K562 (cell line): ENCODE data around the gene CPLANE2. TPM values are rescaled to one million over a fixed set of nuclear protein-coding genes. Genes with fewer than 3 reads are reported as not detected.

ENCODE experiments used
- ATAC-seq: fragments of 200-7000 bp; cut with Tn5 transposase; 3 replicates; pipeline ENCODE4 v1.9.1; 2020; ENCODE audit warnings: moderate library complexity
- BruUV-seq: library from RNA; stranded (reverse); fragments of 400-500 nt; replicated peaks from 2 replicates; lab custom pipeline; 2021; lab: Mats Ljungman, UMichigan
- CTCF ChIA-PET: fragments of 300-600 bp; formaldehyde crosslinking; extraction: SDS; loops from one replicate; lab custom pipeline; 2021; ENCODE audit warnings: low intra/inter-chr PET ratio; lab: Yijun Ruan, JAX
- POLR2A ChIA-PET: fragments of 300-600, 350-650 bp; sonication (Branson Sonifier 250); formaldehyde crosslinking; extraction: SDS; loops from one replicate; lab custom pipeline; 2021; ENCODE audit warnings: antibody characterized with exemption, inconsistent platforms; lab: Yijun Ruan, JAX
- DNase-seq, 4 experiments: peaks; one replicate each; pipeline versions ENCODE4 v3.0.0 to v3.0.0-alpha.2; 2011 to 2018; ENCODE audit warnings: low spot score in 3 of 4, mixed read lengths in 3 of 4; ENCODE audit errors: extremely low read depth in 1 of 4
- FAIRE-seq: peaks from 2 replicates; lab custom pipeline; 2011; peaks lifted over from hg19 to GRCh38; lab: Jason Lieb, UNC
- H2AFZ ChIP-seq: 2 replicates; pipeline ENCODE4 v1.6.0; 2011; ENCODE audit warnings: low read depth, low read length, control low read depth, inconsistent platforms
- H3K27ac ChIP-seq: fragments of 200-600 bp; 3 replicates; pipeline ENCODE4 v1.8.0; 2011; ENCODE audit warnings: low read depth, mild to moderate bottlenecking, control low read depth, inconsistent platforms, low read length, moderate library complexity, mixed read lengths; ENCODE audit errors: extremely low read depth
- H3K27me3 ChIP-seq, 2 experiments: fragments of 300-600 bp in 1 of 2; 2 replicates in 1 of 2; 3 replicates in 1 of 2; pipeline versions ENCODE4 v1.6.0 to v1.8.0; 2011; ENCODE audit warnings: inconsistent platforms in 2 of 2, low read length in 2 of 2, mild to moderate bottlenecking in 1 of 2, mixed read lengths in 1 of 2, moderate library complexity in 1 of 2; ENCODE audit not compliant: control insufficient read depth in 2 of 2, insufficient read depth in 2 of 2
- H3K36me3 ChIP-seq: fragments of 300-600 bp; 3 replicates; pipeline ENCODE4 v1.8.0; 2011; ENCODE audit warnings: mild to moderate bottlenecking, low read length, inconsistent platforms; ENCODE audit not compliant: control insufficient read depth, insufficient read depth
- H3K4me1 ChIP-seq, 2 experiments: fragments of 200-600 bp in 1 of 2; replicated peaks in 1 of 2; 2 replicates in 1 of 2; 3 replicates in 1 of 2; pipeline versions ENCODE4 v1.5.1 to v1.8.0; 2011; ENCODE audit warnings: inconsistent platforms in 2 of 2, low read length in 2 of 2, mild to moderate bottlenecking in 1 of 2, mixed read lengths in 1 of 2, moderate library complexity in 1 of 2; ENCODE audit not compliant: control insufficient read depth in 2 of 2, insufficient read depth in 2 of 2
- H3K4me2 ChIP-seq: 2 replicates; pipeline ENCODE4 v1.6.1; 2011; ENCODE audit warnings: low read length, control low read depth, inconsistent platforms, mixed read lengths; ENCODE audit not compliant: insufficient read depth
- H3K4me3 ChIP-seq: fragments of 200-600 bp; sonication (generic), shearing (Covaris generic); 2 replicates; pipeline ENCODE4 v1.5.1; 2016; ENCODE audit warnings: control low read depth, inconsistent platforms
- H3K79me2 ChIP-seq: fragments of 200-600 bp; 3 replicates; pipeline ENCODE4 v1.8.0; 2011; ENCODE audit warnings: low read length, inconsistent platforms; ENCODE audit not compliant: control insufficient read depth, insufficient read depth
- H3K9ac ChIP-seq, 2 experiments: 2 replicates each; pipeline versions ENCODE4 v1.6.0 to v1.6.1; 2011; ENCODE audit warnings: low read depth in 2 of 2, low read length in 2 of 2, control low read depth in 1 of 2, inconsistent platforms in 1 of 2, mild to moderate bottlenecking in 1 of 2, mixed read lengths in 1 of 2; ENCODE audit not compliant: insufficient read depth in 1 of 2
- H3K9me1 ChIP-seq: one replicate; pipeline ENCODE4 v1.6.0; 2011; ENCODE audit warnings: inconsistent platforms, mild to moderate bottlenecking, low read length, moderate library complexity; ENCODE audit not compliant: control insufficient read depth, insufficient read depth
- H3K9me3 ChIP-seq: replicated peaks from 2 replicates; pipeline ENCODE4 v1.5.1; 2011; ENCODE audit warnings: low read depth, low read length, inconsistent platforms; ENCODE audit not compliant: control insufficient read depth, insufficient read depth
- H4K20me1 ChIP-seq: replicated peaks from 2 replicates; pipeline ENCODE4 v1.6.1; 2011; ENCODE audit warnings: low read length, inconsistent platforms, mixed read lengths; ENCODE audit not compliant: control insufficient read depth, insufficient read depth
- BCOR ChIP-seq: fragments of 450-650 bp; IDR thresholded peaks from 2 replicates; pipeline ENCODE4 v1.6.1; 2016
- LCOR ChIP-seq: sonication (generic); formaldehyde crosslinking; IDR thresholded peaks from 2 replicates; pipeline ENCODE4 v1.8.0; 2022; ENCODE audit warnings: mild to moderate bottlenecking, missing genetic modification reagents
- MTF1 ChIP-seq: fragments of 250-450 bp; sonication (Bioruptor Pico); IDR thresholded peaks from 2 replicates; pipeline ENCODE4 v1.9.0; 2021; ENCODE audit warnings: moderate library complexity, mild to moderate bottlenecking, inconsistent platforms, borderline replicate concordance
- ZNF232 ChIP-seq: sonication (generic); formaldehyde crosslinking; IDR thresholded peaks from 2 replicates; pipeline ENCODE4 v1.8.0; 2022; ENCODE audit warnings: mild to moderate bottlenecking, missing genetic modification reagents
- WGBS: fragments of 100-300 bp; shearing (Covaris generic); methylation state at CpG from one replicate; pipeline ENCODE4 v1.1.6; 2016; ENCODE audit warnings: low coverage, mixed read lengths; ENCODE audit not compliant: insufficient coverage; ENCODE audit errors: missing lambda C conversion rate; 5-methylcytosine and 5-hydroxymethylcytosine counted together
- in situ Hi-C: fragments of 300-500 bp; cut with MboI; formaldehyde crosslinking; loops from 4 replicates; pipeline ENCODE4 v1.15.0; 2018; ENCODE audit warnings: inconsistent platforms, mixed read lengths
- intact Hi-C: fragments of 100-400 bp; cut with micrococcal nuclease; formaldehyde crosslinking; loops from 2 replicates; pipeline ENCODE4 v1.14.2; 2022
- polyA plus RNA-seq, 8 experiments: library from polyadenylated mRNA; depleted of rRNA in 4 of 8; stranded (reverse) in 5 of 8; unstranded in 3 of 8; fragments of >200 nt; fragmentation: Nextera tagmentation in 2 of 8; fragmentation: Illumina TruSeq in 1 of 8; extraction: Ambion mirVana in 2 of 8; extraction: Trizol in 1 of 8; gene quantifications; 2 replicates each; pipeline versions ENCODE4 v1.2.1 to v1.2.3, GENCODE V29; 2011 to 2014; ENCODE audit warnings: inconsistent platforms in 1 of 8, missing spikeins in 1 of 8
- total RNA-seq, 7 experiments: library from RNA; depleted of rRNA in 6 of 7; stranded (reverse); fragments of >200 nt in 6 of 7; fragmentation: Illumina TruSeq in 2 of 7; extraction: Trizol in 2 of 7; gene quantifications; 2 replicates each; pipeline versions ENCODE4 v1.2.1 to v1.2.3, GENCODE V29; 2011 to 2021; ENCODE audit warnings: low replicate concordance in 1 of 7
- TF ChIP-seq, protein P1 (sequence below): fragments of 250-450 bp; sonication (Bioruptor Pico); IDR thresholded peaks from 2 replicates; pipeline ENCODE4 v1.4.0; 2020; ENCODE audit warnings: mild to moderate bottlenecking, moderate library complexity
- TF ChIP-seq, protein P2 (sequence below), 2 experiments: fragments of 450-650 bp in 1 of 2; sonication (generic) in 1 of 2; formaldehyde crosslinking in 1 of 2; IDR thresholded peaks in 1 of 2; conservative IDR thresholded peaks in 1 of 2; 2 replicates each; pipeline versions ENCODE4 v1.6.1 to v1.8.1; 2016 to 2023; ENCODE audit warnings: mild to moderate bottlenecking in 2 of 2, moderate library complexity in 2 of 2, inconsistent platforms in 1 of 2, missing genetic modification reagents in 1 of 2

Gene CPLANE2
- total and polyA plus RNA-seq, 9 of the 15 experiments (the other 6 are each of a cell fraction or from before 2014, with no cell fraction given): 0.17 to 20.9 (median 8.1) TPM

GRCh38 chr1:16198444-16199156 is 38.4 kb downstream of the CPLANE2 start (continued):
- TF ChIP-seq, protein P1, sequence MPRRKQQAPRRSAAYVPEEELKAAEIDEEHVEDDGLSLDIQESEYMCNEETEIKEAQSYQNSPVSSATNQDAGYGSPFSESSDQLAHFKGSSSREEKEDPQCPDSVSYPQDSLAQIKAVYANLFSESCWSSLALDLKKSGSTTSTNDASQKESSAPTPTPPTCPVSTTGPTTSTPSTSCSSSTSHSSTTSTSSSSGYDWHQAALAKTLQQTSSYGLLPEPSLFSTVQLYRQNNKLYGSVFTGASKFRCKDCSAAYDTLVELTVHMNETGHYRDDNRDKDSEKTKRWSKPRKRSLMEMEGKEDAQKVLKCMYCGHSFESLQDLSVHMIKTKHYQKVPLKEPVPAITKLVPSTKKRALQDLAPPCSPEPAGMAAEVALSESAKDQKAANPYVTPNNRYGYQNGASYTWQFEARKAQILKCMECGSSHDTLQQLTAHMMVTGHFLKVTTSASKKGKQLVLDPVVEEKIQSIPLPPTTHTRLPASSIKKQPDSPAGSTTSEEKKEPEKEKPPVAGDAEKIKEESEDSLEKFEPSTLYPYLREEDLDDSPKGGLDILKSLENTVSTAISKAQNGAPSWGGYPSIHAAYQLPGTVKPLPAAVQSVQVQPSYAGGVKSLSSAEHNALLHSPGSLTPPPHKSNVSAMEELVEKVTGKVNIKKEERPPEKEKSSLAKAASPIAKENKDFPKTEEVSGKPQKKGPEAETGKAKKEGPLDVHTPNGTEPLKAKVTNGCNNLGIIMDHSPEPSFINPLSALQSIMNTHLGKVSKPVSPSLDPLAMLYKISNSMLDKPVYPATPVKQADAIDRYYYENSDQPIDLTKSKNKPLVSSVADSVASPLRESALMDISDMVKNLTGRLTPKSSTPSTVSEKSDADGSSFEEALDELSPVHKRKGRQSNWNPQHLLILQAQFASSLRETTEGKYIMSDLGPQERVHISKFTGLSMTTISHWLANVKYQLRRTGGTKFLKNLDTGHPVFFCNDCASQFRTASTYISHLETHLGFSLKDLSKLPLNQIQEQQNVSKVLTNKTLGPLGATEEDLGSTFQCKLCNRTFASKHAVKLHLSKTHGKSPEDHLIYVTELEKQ: no peak
- TF ChIP-seq, protein P2, sequence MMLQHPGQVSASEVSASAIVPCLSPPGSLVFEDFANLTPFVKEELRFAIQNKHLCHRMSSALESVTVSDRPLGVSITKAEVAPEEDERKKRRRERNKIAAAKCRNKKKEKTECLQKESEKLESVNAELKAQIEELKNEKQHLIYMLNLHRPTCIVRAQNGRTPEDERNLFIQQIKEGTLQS (IDR thresholded peaks at IDR 0.05): peak; percentile 49; the same call in 1 of the 2 replicates
- TF ChIP-seq, protein P2 (CRISPR knock-in tag; conservative IDR thresholded peaks at IDR 0.05): no peak
- peak; percentile 77 for TF ChIP-seq BCOR
- TF ChIP-seq, all 486 proteins: peak for 4

GRCh38 chr1:16196874-16197273 is 40.1 kb downstream of the CPLANE2 start:
- Histone ChIP-seq H3K36me3 (no peaks in the 10 kb centered on the region; the same call in 2 of the 3 replicates), H3K4me2 (no peak overlapping the region), H3K4me1 (peaks cover 5% of the 10 kb centered on the region in 2 experiments), H4K20me1 (no peaks in the 10 kb centered on the region), H3K27ac (no peak overlapping the region), H3K9me3 (no peaks in the 10 kb centered on the region), H3K9ac (no peak overlapping the region), H2AFZ (no peak overlapping the region), H3K27me3 (no peaks in the 10 kb centered on the region), H3K4me3 (no peak overlapping the region), H3K9me1 (no peaks in the 10 kb centered on the region), H3K79me2 (no peaks in the 10 kb centered on the region)
- BruUV-seq: no TSS peak
- in situ Hi-C loops: loop anchor here (5.0 kb wide), 1 partner anchor 165 kb away; no protein-coding TSS in a partner anchor
- ChIA-PET POLR2A (interaction anchor here (0.6 to 1.8 kb wide), 2 partner anchors 46 to 116 kb away, joined by 3 to 5 read pairs; no protein-coding TSS in a partner anchor), CTCF (no interaction called here)
- FAIRE-seq (no peak), DNase-seq (no peak), ATAC-seq (no peak)
- intact Hi-C loops: no loop called here
- WGBS: 47% methylated on average over 3 of the region's 3 CpGs
- TF ChIP-seq LCOR (CRISPR knock-in tag) (0 out of 2 replicates have a peak, but pooled peaks have one; percentile 10), ZNF232 (CRISPR knock-in tag) (no peak), MTF1 (no peak)
- TF ChIP-seq, protein P2 (IDR thresholded peaks at IDR 0.05): 0 out of 2 replicates have a peak, but pooled peaks have one; percentile 12
- TF ChIP-seq, protein P2 (CRISPR knock-in tag; conservative IDR thresholded peaks at IDR 0.05): no peak
